Neural cell (in vitro differentiated cells): ENCODE measurements around the gene CTNNA2. TPM values are rescaled to one million over a fixed set of nuclear protein-coding genes. Genes with fewer than 3 reads are reported as not detected.

ENCODE experiments used
- H2AFZ ChIP-seq: fragments of 200-600, 300-800 bp; sonication (generic), shearing (Covaris generic); 2 replicates; pipeline ENCODE4 v1.6.0; 2014; ENCODE audit warnings: low read depth, mild to moderate bottlenecking, antibody characterized with exemption, low read length, moderate library complexity
- H3F3A ChIP-seq: fragments of 200-600 bp; shearing (Covaris generic); 2 replicates; pipeline ENCODE4 v1.6.1; 2016; ENCODE audit warnings: mild to moderate bottlenecking, moderate library complexity, mixed read lengths, antibody characterized with exemption, low read length; ENCODE audit not compliant: insufficient read depth, poor library complexity, severe bottlenecking
- H3K27ac ChIP-seq: fragments of 200-600, 300-800 bp; sonication (generic), shearing (Covaris generic); 2 replicates; pipeline ENCODE4 v1.5.1; 2014; ENCODE audit warnings: mild to moderate bottlenecking, low read length, moderate library complexity
- H3K27me3 ChIP-seq: fragments of 300-800, 200-600 bp; sonication (generic), shearing (Covaris generic); 2 replicates; pipeline ENCODE4 v1.6.0; 2014; ENCODE audit warnings: mild to moderate bottlenecking, low read depth, low read length, moderate library complexity; ENCODE audit not compliant: insufficient read depth
- H3K36me3 ChIP-seq: fragments of 300-800, 200-600 bp; sonication (generic), shearing (Covaris generic); 2 replicates; pipeline ENCODE4 v1.5.1; 2014; ENCODE audit warnings: mild to moderate bottlenecking, antibody characterized with exemption, low read length, moderate library complexity; ENCODE audit not compliant: insufficient read depth
- H3K4me2 ChIP-seq: fragments of 300-800, 200-600 bp; sonication (generic), shearing (Covaris generic); 2 replicates; pipeline ENCODE4 v1.6.0; 2014; ENCODE audit warnings: mild to moderate bottlenecking, low read length
- H3K4me3 ChIP-seq: fragments of 300-800, 200-600 bp; sonication (generic), shearing (Covaris generic); 2 replicates; pipeline ENCODE4 v1.5.1; 2014; ENCODE audit warnings: mild to moderate bottlenecking, low read length, moderate library complexity
- H3K79me2 ChIP-seq: fragments of 200-600 bp; shearing (Covaris generic); replicated peaks from 2 replicates; pipeline ENCODE4 v1.6.0; 2014; ENCODE audit warnings: mild to moderate bottlenecking, low read length, moderate library complexity; ENCODE audit not compliant: insufficient read depth
- H3K9ac ChIP-seq: fragments of 300-800, 200-600 bp; sonication (generic), shearing (Covaris generic); 2 replicates; pipeline ENCODE4 v1.6.1; 2016; ENCODE audit warnings: mild to moderate bottlenecking, low read length, mixed read lengths
- H3K9me2 ChIP-seq: fragments of 200-600 bp; shearing (Covaris generic); 2 replicates; pipeline ENCODE4 v1.6.1; 2016; ENCODE audit warnings: mild to moderate bottlenecking, low read length, mixed read lengths; ENCODE audit not compliant: insufficient read depth
- H3K9me3 ChIP-seq: fragments of 200-600, 300-800 bp; sonication (generic), shearing (Covaris generic); 2 replicates; pipeline ENCODE4 v1.6.1; 2016; ENCODE audit warnings: mild to moderate bottlenecking, mixed run types, low read length, moderate library complexity, mixed read lengths
- H4K20me1 ChIP-seq: fragments of 200-600 bp; shearing (Covaris generic); 2 replicates; pipeline ENCODE4 v1.6.1; 2016; ENCODE audit warnings: mild to moderate bottlenecking, mixed run types; ENCODE audit not compliant: insufficient read depth
- CTCF ChIP-seq: fragments of 450-650 bp; IDR thresholded peaks from 2 replicates; pipeline ENCODE4 v1.5.1; 2014; ENCODE audit warnings: antibody characterized with exemption, mild to moderate bottlenecking, moderate library complexity; ENCODE audit not compliant: poor library complexity, severe bottlenecking
- EP300 ChIP-seq: fragments of 450-650 bp; conservative IDR thresholded peaks from 2 replicates; pipeline ENCODE4 v1.6.1; 2014; ENCODE audit warnings: antibody characterized with exemption, mild to moderate bottlenecking, moderate library complexity; ENCODE audit not compliant: poor library complexity, severe bottlenecking
- EZH2 ChIP-seq: fragments of 200-600, 300-800 bp; shearing (Covaris generic), sonication (generic); IDR thresholded peaks from 2 replicates; pipeline ENCODE4 v1.6.1; 2014; ENCODE audit warnings: antibody characterized with exemption, low read length, borderline replicate concordance, mild to moderate bottlenecking; ENCODE audit not compliant: insufficient read depth, poor library complexity, severe bottlenecking
- MXI1 ChIP-seq: fragments of 450-650 bp; conservative IDR thresholded peaks from 2 replicates; pipeline ENCODE4 v1.6.1; 2014; ENCODE audit warnings: antibody characterized with exemption, mild to moderate bottlenecking; ENCODE audit not compliant: poor library complexity, severe bottlenecking
- POLR2AphosphoS5 ChIP-seq: IDR thresholded peaks from 2 replicates; pipeline ENCODE4 v1.6.1; 2012
- RAD21 ChIP-seq: fragments of 450-650 bp; conservative IDR thresholded peaks from 2 replicates; pipeline ENCODE4 v1.6.1; 2014; ENCODE audit warnings: antibody characterized with exemption, mild to moderate bottlenecking, moderate library complexity
- REST ChIP-seq: IDR thresholded peaks from 2 replicates; pipeline ENCODE4 v1.6.1; 2012; ENCODE audit warnings: borderline replicate concordance
- SMC3 ChIP-seq: fragments of 450-650 bp; conservative IDR thresholded peaks from 2 replicates; pipeline ENCODE4 v1.6.1; 2014; ENCODE audit warnings: antibody characterized with exemption, mild to moderate bottlenecking, moderate library complexity; ENCODE audit not compliant: poor library complexity
- TAF1 ChIP-seq: IDR thresholded peaks from 2 replicates; pipeline ENCODE4 v1.6.1; 2012; ENCODE audit warnings: low read depth
- polyA plus RNA-seq: library from polyadenylated mRNA; depleted of rRNA; stranded (reverse); fragments of >200 nt; gene quantifications from 2 replicates; pipeline ENCODE4 v1.2.3, GENCODE V29; 2014

The CTNNA2 gene
- polyA plus RNA-seq, 1 donor from 2014 or later: 194 TPM

DNA sequence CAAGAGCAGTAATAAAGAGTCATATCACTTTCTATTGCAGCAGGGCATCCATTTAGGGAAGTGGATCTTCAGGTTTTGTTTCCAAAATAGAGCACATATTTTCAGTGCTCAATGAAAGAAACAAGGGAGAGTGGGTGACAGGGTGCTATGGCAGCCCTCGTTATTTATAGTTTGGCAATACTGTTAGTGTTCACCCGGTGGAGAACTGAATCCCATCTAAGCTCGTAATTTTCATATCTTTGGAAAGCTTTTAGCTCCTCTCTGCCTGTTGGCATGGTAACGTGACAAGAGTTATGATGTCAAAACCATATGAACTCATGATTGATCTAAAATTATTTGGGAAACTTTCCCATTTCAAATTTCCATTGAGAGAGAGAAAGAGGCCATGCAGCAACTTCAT lies 459.8 kb downstream of the CTNNA2 start:
- no peak for TF ChIP-seq REST
- no peaks in the 10 kb centered on the region for H3K79me2 ChIP-seq
- no peak overlapping the region for H3K4me3 ChIP-seq
- H4K20me1 ChIP-seq: no peaks in the 10 kb centered on the region
- no peaks in the 10 kb centered on the region for H3K27me3 ChIP-seq
- H3K9me3 ChIP-seq: no peaks in the 10 kb centered on the region
- no peak overlapping the region for H3K4me2 ChIP-seq
- H3K9me2 ChIP-seq: no peaks in the 10 kb centered on the region
- H2AFZ ChIP-seq: no peak overlapping the region
- no peaks in the 10 kb centered on the region for H3K36me3 ChIP-seq
- H3F3A ChIP-seq: no peaks in the 10 kb centered on the region
- no peak overlapping the region for H3K27ac ChIP-seq
- H3K9ac ChIP-seq: no peak overlapping the region

DNA sequence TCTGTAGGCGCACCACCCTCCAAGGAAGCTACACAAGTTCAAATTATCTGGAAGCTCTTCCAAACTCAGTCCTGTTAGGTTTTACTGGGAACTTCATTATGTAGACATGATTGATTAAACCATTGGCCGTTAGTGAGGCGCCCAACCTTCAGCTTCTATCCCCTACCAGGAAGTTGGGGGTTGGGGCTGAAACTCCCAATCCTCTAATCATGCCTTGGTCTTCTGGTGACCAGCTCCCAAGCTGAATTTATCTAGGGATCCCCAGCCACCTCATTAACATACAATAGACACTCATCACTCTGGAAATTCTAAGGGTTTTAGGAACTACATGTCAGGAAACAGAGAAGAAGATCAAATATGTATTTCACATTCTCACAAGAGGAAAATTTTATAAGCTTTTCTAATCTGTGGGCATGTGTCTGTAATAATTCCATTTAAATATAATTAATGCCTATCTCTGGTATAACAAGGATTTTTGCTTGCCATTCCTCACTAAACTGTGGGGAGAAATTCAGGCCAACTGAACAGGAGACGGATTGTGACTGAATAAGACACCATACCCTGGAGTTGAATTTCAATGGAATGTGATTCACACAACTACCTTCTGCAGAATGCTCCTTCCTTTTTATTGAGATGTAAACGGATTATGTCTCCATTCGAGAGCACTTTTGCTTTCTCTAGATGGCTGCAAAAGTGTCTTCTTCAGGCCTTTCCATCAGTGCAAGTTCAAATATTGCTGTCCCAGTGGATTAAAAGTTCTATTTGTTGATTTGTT lies 463.1 kb downstream of the CTNNA2 start:
- no peaks in the 10 kb centered on the region for H4K20me1 ChIP-seq
- no peaks in the 10 kb centered on the region for H3F3A ChIP-seq
- no peaks in the 10 kb centered on the region for H3K36me3 ChIP-seq
- H3K27me3 ChIP-seq: no peaks in the 10 kb centered on the region
- no peak overlapping the region for H2AFZ ChIP-seq
- TF ChIP-seq POLR2AphosphoS5: no peak
- no peak for TF ChIP-seq RAD21
- TF ChIP-seq CTCF: no peak
- no peak for TF ChIP-seq EZH2
- TF ChIP-seq EP300: no peak
- TF ChIP-seq REST: no peak
- no peak for TF ChIP-seq SMC3
- no peak for TF ChIP-seq MXI1
- no peak for TF ChIP-seq TAF1
- H3K4me3 ChIP-seq: no peak overlapping the region
- H3K9me3 ChIP-seq: no peaks in the 10 kb centered on the region
- H3K79me2 ChIP-seq: no peaks in the 10 kb centered on the region
- H3K27ac ChIP-seq: no peak overlapping the region
- no peak overlapping the region for H3K9ac ChIP-seq
- H3K9me2 ChIP-seq: no peaks in the 10 kb centered on the region
- H3K4me2 ChIP-seq: no peak overlapping the region
